Smooth muscle cell (in vitro differentiated cells): ENCODE data around the gene NEU4. TPM values are rescaled to one million over a fixed set of nuclear protein-coding genes. Genes with fewer than 3 reads are reported as not detected.
"Not testable (repeated sequence)": the region's sequence is repeated elsewhere in the genome, so short reads cannot be mapped to it uniquely, and the experiment has no call there.

Experiments
- DNase-seq: peaks from one replicate; lab custom pipeline; 2025; ENCODE audit not compliant: unreplicated experiment; lab: John Stamatoyannopoulos, UW
- H2AFZ ChIP-seq: fragments of 200-600 bp; sonication (generic); 2 replicates; pipeline ENCODE4 v1.6.0; 2016; ENCODE audit warnings: antibody characterized with exemption, low read depth, mild to moderate bottlenecking
- H3F3A ChIP-seq: fragments of 200-600 bp; sonication (generic); 2 replicates; pipeline ENCODE4 v1.6.0; 2017; ENCODE audit warnings: antibody characterized with exemption, low read depth
- H3K27ac ChIP-seq: fragments of 200-600 bp; sonication (generic); 2 replicates; pipeline ENCODE4 v1.5.1; 2016; ENCODE audit warnings: low read depth, mild to moderate bottlenecking
- H3K27me3 ChIP-seq: fragments of 200-600 bp; sonication (generic); 2 replicates; pipeline ENCODE4 v1.6.1; 2016; ENCODE audit warnings: low read depth, mild to moderate bottlenecking
- H3K36me3 ChIP-seq: fragments of 200-600 bp; sonication (generic); 2 replicates; pipeline ENCODE4 v1.5.1; 2016; ENCODE audit warnings: low read depth
- H3K4me1 ChIP-seq: fragments of 200-600 bp; sonication (generic); 2 replicates; pipeline ENCODE4 v1.5.1; 2016; ENCODE audit warnings: low read depth
- H3K4me2 ChIP-seq: fragments of 200-600 bp; sonication (generic); 2 replicates; pipeline ENCODE4 v1.6.0; 2016; ENCODE audit warnings: mild to moderate bottlenecking
- H3K4me3 ChIP-seq: fragments of 200-600 bp; sonication (generic); 2 replicates; pipeline ENCODE4 v1.5.1; 2016; ENCODE audit warnings: mild to moderate bottlenecking
- H3K79me2 ChIP-seq: fragments of 200-600 bp; sonication (generic); 2 replicates; pipeline ENCODE4 v1.6.0; 2016; ENCODE audit warnings: low read depth, mild to moderate bottlenecking
- H3K9ac ChIP-seq: fragments of 200-600 bp; sonication (generic); 2 replicates; pipeline ENCODE4 v1.6.0; 2016; ENCODE audit warnings: low read depth
- H3K9me3 ChIP-seq: fragments of 200-600 bp; sonication (generic); replicated peaks from 2 replicates; pipeline ENCODE4 v1.5.1; 2016; ENCODE audit warnings: low read depth
- H4K20me1 ChIP-seq: fragments of 200-600 bp; sonication (generic); 2 replicates; pipeline ENCODE4 v1.6.0; 2016; ENCODE audit warnings: low read depth
- CTCF ChIP-seq: fragments of 200-600 bp; sonication (generic); IDR thresholded peaks from 2 replicates; pipeline ENCODE4 v1.5.1; 2017; ENCODE audit warnings: borderline replicate concordance, mild to moderate bottlenecking, antibody characterized with exemption; ENCODE audit not compliant: insufficient read depth, poor library complexity, severe bottlenecking
- WGBS: methylation state at CpG from one replicate; pipeline ENCODE4 v1.1.7; 2016; ENCODE audit warnings: low lambda C conversion rate; 5-methylcytosine and 5-hydroxymethylcytosine counted together
- polyA plus RNA-seq: library from polyadenylated mRNA; unstranded; fragments of >200 nt; fragmentation: Nextera tagmentation; extraction: Ambion mirVana; gene quantifications from 2 replicates; pipeline ENCODE4 v1.2.1, GENCODE V29; 2016
- total RNA-seq: library from RNA; depleted of rRNA; stranded (reverse); fragments of >200 nt; gene quantifications from 2 replicates; pipeline ENCODE4 v1.2.3, GENCODE V29; 2014

Gene NEU4
- total and polyA plus RNA-seq, 2 experiments from 2014 or later, result 0.10 TPM; not detected in 1

- Histone ChIP-seq H3F3A (no peaks in the 10 kb centered on the region), H3K4me1 (no peaks in the 10 kb centered on the region)
- no peak for DNase-seq
Observed at GRCh38 chr2:241777686-241778627, 31.0 kb upstream of the NEU4 start.

DNA sequence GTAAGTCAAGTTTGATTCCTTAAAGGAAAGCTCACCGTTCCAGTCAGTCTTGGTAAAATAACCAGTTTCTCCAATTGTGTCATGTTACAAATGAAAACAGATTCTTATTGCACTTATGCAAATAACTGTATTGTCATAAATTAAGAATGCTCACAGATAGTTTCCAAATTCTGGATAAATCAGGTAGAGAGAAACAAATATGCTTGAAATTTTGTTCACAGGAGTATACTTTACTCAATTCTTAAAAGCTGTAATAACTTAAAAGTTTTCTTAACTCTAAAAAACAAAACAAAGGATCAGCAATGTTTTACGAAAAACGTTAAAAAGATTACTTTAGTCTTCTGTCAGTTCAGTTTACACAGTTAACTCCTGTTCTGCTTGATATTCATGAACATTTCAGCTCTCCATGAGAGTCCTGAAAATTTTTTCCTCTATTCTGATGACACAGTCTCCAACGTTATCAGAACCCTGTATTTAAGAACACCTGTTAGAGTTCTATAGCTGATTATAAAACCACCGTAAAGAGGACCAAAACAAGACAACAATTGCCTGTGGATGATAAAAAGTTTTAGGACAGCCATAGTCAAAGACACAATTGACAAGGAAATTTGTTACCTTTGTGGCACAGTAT, 27.9 kb upstream of the NEU4 start:
- Histone ChIP-seq H3F3A (no peaks in the 10 kb centered on the region), H3K4me3 (no peak overlapping the region), H3K9me3 (peaks cover 9% of the 10 kb centered on the region), H3K9ac (no peak overlapping the region), H3K4me2 (no peak overlapping the region), H3K4me1 (no peaks in the 10 kb centered on the region), H3K27ac (no peak overlapping the region), H3K36me3 (no peaks in the 10 kb centered on the region), H3K79me2 (no peaks in the 10 kb centered on the region), H2AFZ (no peak overlapping the region), H3K27me3 (no peaks in the 10 kb centered on the region), H4K20me1 (no peaks in the 10 kb centered on the region)
- WGBS, result 88% methylated on average over 5 of the region's 5 CpGs
- TF ChIP-seq CTCF, result no peak
- DNase-seq, result no peak

More at GRCh38 chr2:241777686-241778627, 31.0 kb upstream of the NEU4 start:
- WGBS, result 83% methylated on average over 21 of the region's 21 CpGs
- no peak for TF ChIP-seq CTCF
- Histone ChIP-seq H3K79me2 (no peaks in the 10 kb centered on the region), H2AFZ (no peak overlapping the region), H3K27me3 (no peaks in the 10 kb centered on the region), H4K20me1 (no peaks in the 10 kb centered on the region), H3K4me3 (no peak overlapping the region), H3K27ac (no peak overlapping the region), H3K9ac (no peak overlapping the region), H3K36me3 (no peaks in the 10 kb centered on the region), H3K4me2 (no peak overlapping the region), H3K9me3 (peaks cover 9% of the 10 kb centered on the region)

GRCh38 chr2:241782053-241782452, 26.9 kb upstream of the NEU4 start:
- not testable (repeated sequence) for H3K4me1 ChIP-seq, H3K4me3 ChIP-seq, H3K4me2 ChIP-seq, H3K79me2 ChIP-seq, H3K9ac ChIP-seq, H3K36me3 ChIP-seq, H3K9me3 ChIP-seq, H2AFZ ChIP-seq, H3K27me3 ChIP-seq, H3F3A ChIP-seq, DNase-seq, H4K20me1 ChIP-seq, H3K27ac ChIP-seq
- 94% methylated on average over 3 of the region's 3 CpGs for WGBS

DNA sequence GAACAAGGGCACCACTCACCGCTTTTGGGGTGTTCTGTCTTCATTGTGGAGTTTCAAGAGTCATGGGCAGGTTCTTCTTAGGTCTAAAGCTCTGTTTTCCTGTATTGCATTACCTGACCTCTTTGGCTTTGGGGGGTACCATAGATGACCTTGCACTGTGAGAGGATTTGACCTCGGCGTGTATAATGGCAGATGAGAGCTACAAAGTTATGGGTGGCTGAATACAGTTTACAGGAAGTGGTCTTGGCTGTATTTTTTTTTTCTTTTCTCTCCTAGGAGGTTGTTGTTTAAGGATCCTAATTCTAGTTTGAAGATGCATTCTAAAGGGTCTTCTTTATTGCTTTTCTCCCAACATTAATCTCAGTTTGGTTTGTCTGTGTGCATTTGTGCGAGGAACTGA, 20.9 kb upstream of the NEU4 start:
- no peak overlapping the region for H2AFZ ChIP-seq
- WGBS, result 92% methylated on average over 4 of the region's 4 CpGs
- no peak for DNase-seq
- H3K4me2 ChIP-seq, result no peak overlapping the region
- H3K36me3 ChIP-seq, result no peaks in the 10 kb centered on the region
- H3K79me2 ChIP-seq, result no peaks in the 10 kb centered on the region
- no peak overlapping the region for H3K4me3 ChIP-seq
- TF ChIP-seq CTCF, result no peak
- no peak overlapping the region for H3K27ac ChIP-seq
- H3K9me3 ChIP-seq, result no peaks in the 10 kb centered on the region
- H3K9ac ChIP-seq, result no peak overlapping the region
- H3K27me3 ChIP-seq, result no peaks in the 10 kb centered on the region
- no peaks in the 10 kb centered on the region for H4K20me1 ChIP-seq
- H3F3A ChIP-seq, result no peaks in the 10 kb centered on the region
- H3K4me1 ChIP-seq, result no peaks in the 10 kb centered on the region
